Jurkat, Clone E6-1 (cell line): ENCODE results near the gene TBL1XR1.

Source experiments
- DNase-seq: peaks from one replicate; pipeline ENCODE4 v3.0.0-alpha.2; 2011; ENCODE audit warnings: low read depth, low spot score
- H3K4me3 ChIP-seq: 2 replicates; pipeline ENCODE4 v1.5.1; 2011; ENCODE audit warnings: mild to moderate bottlenecking, low read length, control low read depth, moderate library complexity

TBL1XR1 gene

GRCh38 chr3:177126015-177126773 lies 71.1 kb downstream of the TBL1XR1 start:
- DNase-seq = no peak
- no peak overlapping the region for H3K4me3 ChIP-seq

- H3K4me3 ChIP-seq = no peak overlapping the region
- DNase-seq = no peak
Measured at GRCh38 chr3:177124882-177125281, 72.4 kb downstream of the TBL1XR1 start.

- no peak for DNase-seq
Measured at GRCh38 chr3:177123822-177124221, 73.5 kb downstream of the TBL1XR1 start.

GRCh38 chr3:177122183-177122856 lies 75.0 kb downstream of the TBL1XR1 start:
- DNase-seq = no peak
- H3K4me3 ChIP-seq = no peak overlapping the region

More at GRCh38 chr3:177123822-177124221, 73.5 kb downstream of the TBL1XR1 start:
- H3K4me3 ChIP-seq = no peak overlapping the region

- no peak for DNase-seq
Measured at GRCh38 chr3:177119829-177120228, 77.5 kb downstream of the TBL1XR1 start.

GRCh38 chr3:177114253-177114652 lies 83.0 kb downstream of the TBL1XR1 start:
- DNase-seq = no peak
- H3K4me3 ChIP-seq = no peak overlapping the region

More at GRCh38 chr3:177119829-177120228, 77.5 kb downstream of the TBL1XR1 start:
- no peak overlapping the region for H3K4me3 ChIP-seq

GRCh38 chr3:177111541-177111949 lies 85.7 kb downstream of the TBL1XR1 start:
- DNase-seq = no peak
- no peak overlapping the region for H3K4me3 ChIP-seq

- peak; percentile 23 for DNase-seq
- no peak overlapping the region for H3K4me3 ChIP-seq
Measured at GRCh38 chr3:177110895-177111294, 86.4 kb downstream of the TBL1XR1 start.

- no peak overlapping the region for H3K4me3 ChIP-seq
- DNase-seq = peak; percentile 64
Measured at GRCh38 chr3:177110386-177110785, 86.9 kb downstream of the TBL1XR1 start.

- no peak overlapping the region for H3K4me3 ChIP-seq
- no peak for DNase-seq
Measured at GRCh38 chr3:177109688-177110330, 87.5 kb downstream of the TBL1XR1 start.

- no peak overlapping the region for H3K4me3 ChIP-seq
- no peak for DNase-seq
Measured at GRCh38 chr3:177108648-177109047, 88.6 kb downstream of the TBL1XR1 start.

- H3K4me3 ChIP-seq = no peak overlapping the region
- no peak for DNase-seq
Measured at GRCh38 chr3:177107461-177108239, 89.6 kb downstream of the TBL1XR1 start.

- no peak for DNase-seq
- H3K4me3 ChIP-seq = no peak overlapping the region
Measured at GRCh38 chr3:177106594-177106993, 90.7 kb downstream of the TBL1XR1 start.

- DNase-seq = no peak
Measured at GRCh38 chr3:177106184-177106583, 91.1 kb downstream of the TBL1XR1 start.

GRCh38 chr3:177105623-177106022 lies 91.7 kb downstream of the TBL1XR1 start:
- DNase-seq = no peak
- no peak overlapping the region for H3K4me3 ChIP-seq

More at GRCh38 chr3:177106184-177106583, 91.1 kb downstream of the TBL1XR1 start:
- H3K4me3 ChIP-seq = no peak overlapping the region

- no peak overlapping the region for H3K4me3 ChIP-seq
- DNase-seq = no peak
Measured at GRCh38 chr3:177104299-177104992, 92.8 kb downstream of the TBL1XR1 start.

GRCh38 chr3:177102553-177102952 lies 94.7 kb downstream of the TBL1XR1 start:
- no peak overlapping the region for H3K4me3 ChIP-seq
- DNase-seq = no peak

- no peak overlapping the region for H3K4me3 ChIP-seq
- no peak for DNase-seq
Measured at GRCh38 chr3:177098551-177098950, 98.7 kb downstream of the TBL1XR1 start.

GRCh38 chr3:177096615-177097014 lies 100.7 kb downstream of the TBL1XR1 start:
- no peak for DNase-seq
- no peak overlapping the region for H3K4me3 ChIP-seq
